NCI-H2196 treated with DMSO at 0.1 percent for 48 hours (cell line): ENCODE measurements around the gene SERPINA12.

Experiments
- DNase-seq: peaks from one replicate; lab custom pipeline; 2025; ENCODE audit not compliant: unreplicated experiment; lab: John Stamatoyannopoulos, UW

The SERPINA12 gene

GRCh38 chr14:94441531-94442205 lies 67.6 kb downstream of the SERPINA12 start:
- no peak for DNase-seq

- DNase-seq = no peak
Observed at GRCh38 chr14:94441130-94441529, 68.1 kb downstream of the SERPINA12 start.

GRCh38 chr14:94439453-94440057 lies 69.7 kb downstream of the SERPINA12 start:
- DNase-seq = no peak
